Endodermal cell (in vitro differentiated cells): ENCODE measurements around the gene FERD3L. TPM values are rescaled to one million over a fixed set of nuclear protein-coding genes. Genes with fewer than 3 reads are reported as not detected.

Source experiments
- DNase-seq: peaks from one replicate; pipeline ENCODE4 v3.0.0-alpha.2; 2017
- H3K27ac ChIP-seq: 2 replicates; pipeline ENCODE4 v1.5.1; 2013; ENCODE audit warnings: mild to moderate bottlenecking, low read depth, low read length, moderate library complexity
- H3K27me3 ChIP-seq: 2 replicates; pipeline ENCODE4 v1.6.1; 2013; ENCODE audit warnings: mild to moderate bottlenecking, low read length, moderate library complexity; ENCODE audit not compliant: insufficient read depth, control insufficient read depth, poor library complexity, severe bottlenecking
- H3K36me3 ChIP-seq: 2 replicates; pipeline ENCODE4 v1.7.0; 2013; ENCODE audit warnings: mild to moderate bottlenecking, low read length, moderate library complexity; ENCODE audit not compliant: control insufficient read depth, insufficient read depth
- H3K4me1 ChIP-seq: one replicate; pipeline ENCODE4 v1.7.0; 2013; ENCODE audit warnings: low read length; ENCODE audit not compliant: control insufficient read depth, insufficient read depth
- H3K4me3 ChIP-seq: 2 replicates; pipeline ENCODE4 v1.5.1; 2013; ENCODE audit warnings: mild to moderate bottlenecking, low read length, moderate library complexity
- H3K9ac ChIP-seq: 2 replicates; pipeline ENCODE4 v1.6.1; 2013; ENCODE audit warnings: mild to moderate bottlenecking, low read length, moderate library complexity; ENCODE audit not compliant: poor library complexity, severe bottlenecking; ENCODE audit errors: extremely low read depth
- H3K9me3 ChIP-seq: 2 replicates; pipeline ENCODE4 v1.6.1; 2013; ENCODE audit warnings: mild to moderate bottlenecking, low read length, moderate library complexity; ENCODE audit not compliant: control insufficient read depth
- H3K27ac Mint-ChIP-seq: 2 replicates; pipeline ENCODE4 v1.8.0; 2020; ENCODE audit warnings: mixed read lengths
- H3K27me3 Mint-ChIP-seq: 2 replicates; pipeline ENCODE4 v1.8.0; 2021; ENCODE audit warnings: mild to moderate bottlenecking, mixed read lengths; ENCODE audit not compliant: insufficient read depth
- H3K36me3 Mint-ChIP-seq: 2 replicates; pipeline ENCODE4 v1.8.0; 2020; ENCODE audit warnings: low read depth, mixed read lengths
- H3K4me1 Mint-ChIP-seq: 2 replicates; pipeline ENCODE4 v1.8.0; 2020; ENCODE audit warnings: mixed read lengths
- H3K4me3 Mint-ChIP-seq: 2 replicates; pipeline ENCODE4 v1.8.0; 2020; ENCODE audit warnings: mild to moderate bottlenecking, moderate library complexity, mixed read lengths
- H3K9me3 Mint-ChIP-seq: 2 replicates; pipeline ENCODE4 v1.8.0; 2020; ENCODE audit warnings: mild to moderate bottlenecking, mixed read lengths
- CTCF ChIP-seq: fragments of 200-600 bp; sonication (generic); conservative IDR thresholded peaks from 2 replicates; pipeline ENCODE4 v1.5.0; 2021; ENCODE audit warnings: antibody characterized with exemption, mild to moderate bottlenecking
- WGBS, 2 experiments: methylation state at CpG; one replicate each; pipeline versions ENCODE4 v1.1.5 to v1.1.7; 2013; ENCODE audit warnings: missing lambda C conversion rate in 2 of 2, mixed read lengths in 1 of 2; ENCODE audit not compliant: insufficient coverage in 1 of 2, insufficient read length in 1 of 2; 5-methylcytosine and 5-hydroxymethylcytosine counted together
- total RNA-seq, 2 donors: library from RNA; stranded (reverse); fragmentation: NEBNext Ultra II Directional in 1 of 2; extraction: Animal tissue kit (Norgen Biotek cat#: 25700) in 1 of 2; gene quantifications; 2 replicates in 1 of 2; 3 replicates in 1 of 2; pipeline ENCODE4 v1.2.1, GENCODE V29; 2021

The FERD3L gene
- total RNA-seq, 2 donors from 2014 or later = not detected

GRCh38 chr7:19114551-19114855 is 30.7 kb downstream of the FERD3L start:
- Histone ChIP-seq H3K36me3 (no peaks in the 10 kb centered on the region), H3K4me1 (no peaks in the 10 kb centered on the region), H3K9me3 (no peaks in the 10 kb centered on the region), H3K4me3 (no peak overlapping the region), H3K27ac (no peak overlapping the region), H3K27me3 (peaks cover 95% of the 10 kb centered on the region), H3K9ac (no peak overlapping the region)
- H3K27ac Mint-ChIP-seq = no peak overlapping the region
- no peaks in the 10 kb centered on the region for H3K36me3 Mint-ChIP-seq
- peaks cover 28% of the 10 kb centered on the region for H3K4me1 Mint-ChIP-seq
- H3K9me3 Mint-ChIP-seq = no peaks in the 10 kb centered on the region
- 54% methylated on average over 2 of the region's 2 CpGs; no CpG with 5 or more reads in 1 of the 2 experiments for WGBS, 2 experiments
- no peak for TF ChIP-seq CTCF
- DNase-seq = no peak
- peaks cover 95% of the 10 kb centered on the region for H3K27me3 Mint-ChIP-seq
- no peak overlapping the region for H3K4me3 Mint-ChIP-seq

DNA sequence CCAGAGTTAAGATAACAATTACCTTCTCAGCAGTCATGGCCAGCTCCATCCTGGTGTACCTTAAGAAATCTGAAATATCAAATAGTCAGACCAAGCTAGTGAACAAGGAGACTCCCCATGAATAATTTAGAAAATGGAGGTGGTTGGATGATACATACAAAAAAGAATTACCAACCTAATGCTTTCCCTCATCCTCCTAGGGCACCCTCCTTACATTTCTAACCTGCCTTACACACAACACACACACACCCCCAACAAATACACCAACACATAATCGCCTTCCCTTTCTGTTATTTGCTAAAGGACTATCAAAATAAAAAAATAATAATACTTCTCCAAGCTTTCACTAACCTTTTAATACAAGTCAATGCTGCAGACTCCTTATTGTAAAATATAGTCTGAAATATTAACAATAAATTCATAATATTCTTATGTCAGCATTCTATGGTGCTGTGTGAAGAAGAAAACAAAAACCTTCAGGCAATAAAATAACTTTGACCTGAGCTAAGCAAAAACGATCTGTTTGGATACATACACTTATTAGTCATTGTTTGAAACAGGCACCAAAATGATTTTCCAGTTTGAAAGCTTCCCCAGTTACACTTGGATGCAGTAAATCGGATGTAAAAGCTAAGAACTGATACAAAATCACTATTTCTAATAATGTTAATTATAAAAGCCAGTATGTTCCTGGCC is 31.2 kb downstream of the FERD3L start:
- Histone ChIP-seq H3K9ac (no peak overlapping the region), H3K9me3 (no peaks in the 10 kb centered on the region), H3K27ac (no peak overlapping the region), H3K27me3 (peaks cover 95% of the 10 kb centered on the region), H3K36me3 (no peaks in the 10 kb centered on the region), H3K4me1 (no peaks in the 10 kb centered on the region), H3K4me3 (no peak overlapping the region)
- H3K36me3 Mint-ChIP-seq = no peaks in the 10 kb centered on the region
- 26% methylated on average over 3 of the region's 3 CpGs; no CpG with 5 or more reads in 1 of the 2 experiments for WGBS, 2 experiments
- peaks cover 24% of the 10 kb centered on the region for H3K4me1 Mint-ChIP-seq
- H3K9me3 Mint-ChIP-seq = no peaks in the 10 kb centered on the region
- no peak overlapping the region for H3K4me3 Mint-ChIP-seq
- no peak for DNase-seq
- no peak overlapping the region for H3K27ac Mint-ChIP-seq
- no peak for TF ChIP-seq CTCF
- H3K27me3 Mint-ChIP-seq = peaks cover 95% of the 10 kb centered on the region

DNA sequence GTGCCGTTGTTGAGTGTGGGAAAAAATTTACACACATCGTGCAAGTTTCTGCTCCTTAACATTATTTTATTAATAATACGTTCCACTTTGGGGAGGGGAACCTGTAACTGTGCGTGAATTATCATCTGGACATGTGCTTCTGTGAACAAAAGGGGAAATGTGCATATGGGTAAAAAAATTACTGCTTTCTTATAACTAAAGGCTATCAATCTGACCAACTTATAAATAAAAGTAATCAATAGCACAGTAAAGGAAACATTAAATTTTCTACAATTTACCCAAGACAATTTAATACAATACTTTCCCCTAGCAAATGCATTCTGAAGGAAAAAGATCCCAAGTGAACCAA is 32.2 kb downstream of the FERD3L start:
- no peaks in the 10 kb centered on the region for H3K36me3 Mint-ChIP-seq
- no peaks in the 10 kb centered on the region for H3K4me1 ChIP-seq
- TF ChIP-seq CTCF = no peak
- peaks cover 95% of the 10 kb centered on the region for H3K27me3 Mint-ChIP-seq
- H3K4me1 Mint-ChIP-seq = peaks cover 24% of the 10 kb centered on the region
- DNase-seq = no peak
- no peak overlapping the region for H3K27ac Mint-ChIP-seq
- no peaks in the 10 kb centered on the region for H3K9me3 ChIP-seq
- H3K4me3 ChIP-seq = no peak overlapping the region
- H3K27ac ChIP-seq = no peak overlapping the region
- no peak overlapping the region for H3K4me3 Mint-ChIP-seq
- no peak overlapping the region for H3K9ac ChIP-seq
- peaks cover 95% of the 10 kb centered on the region for H3K27me3 ChIP-seq
- 35% methylated on average over 4 of the region's 4 CpGs; no CpG with 5 or more reads in 1 of the 2 experiments for WGBS, 2 experiments
- no peaks in the 10 kb centered on the region for H3K9me3 Mint-ChIP-seq
- no peaks in the 10 kb centered on the region for H3K36me3 ChIP-seq
